Measurements from ENCODE around the gene HOXA10.

Gene HOXA10

GRCh38 chr7:27202018-27202861 is 28.1 kb upstream of the HOXA10 start:
- TF ChIP-seq, protein P1, sequence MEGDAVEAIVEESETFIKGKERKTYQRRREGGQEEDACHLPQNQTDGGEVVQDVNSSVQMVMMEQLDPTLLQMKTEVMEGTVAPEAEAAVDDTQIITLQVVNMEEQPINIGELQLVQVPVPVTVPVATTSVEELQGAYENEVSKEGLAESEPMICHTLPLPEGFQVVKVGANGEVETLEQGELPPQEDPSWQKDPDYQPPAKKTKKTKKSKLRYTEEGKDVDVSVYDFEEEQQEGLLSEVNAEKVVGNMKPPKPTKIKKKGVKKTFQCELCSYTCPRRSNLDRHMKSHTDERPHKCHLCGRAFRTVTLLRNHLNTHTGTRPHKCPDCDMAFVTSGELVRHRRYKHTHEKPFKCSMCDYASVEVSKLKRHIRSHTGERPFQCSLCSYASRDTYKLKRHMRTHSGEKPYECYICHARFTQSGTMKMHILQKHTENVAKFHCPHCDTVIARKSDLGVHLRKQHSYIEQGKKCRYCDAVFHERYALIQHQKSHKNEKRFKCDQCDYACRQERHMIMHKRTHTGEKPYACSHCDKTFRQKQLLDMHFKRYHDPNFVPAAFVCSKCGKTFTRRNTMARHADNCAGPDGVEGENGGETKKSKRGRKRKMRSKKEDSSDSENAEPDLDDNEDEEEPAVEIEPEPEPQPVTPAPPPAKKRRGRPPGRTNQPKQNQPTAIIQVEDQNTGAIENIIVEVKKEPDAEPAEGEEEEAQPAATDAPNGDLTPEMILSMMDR (IDR thresholded peaks at IDR 0.05), result no peak

- TF ChIP-seq, protein P1 (IDR thresholded peaks at IDR 0.05), result no peak
Observed at GRCh38 chr7:27201580-27202017, 27.5 kb upstream of the HOXA10 start.

- TF ChIP-seq, protein P1 (IDR thresholded peaks at IDR 0.05), result no peak
Observed at GRCh38 chr7:27200761-27201579, 26.9 kb upstream of the HOXA10 start.

GRCh38 chr7:27199849-27200760 is 26.0 kb upstream of the HOXA10 start, which contains the start of gene HOXA13:
HOXA13 (minus strand) TSS chr7:27200091; CDS start chr7:27200077, 14 bp downstream.
- TF ChIP-seq, protein P1 (IDR thresholded peaks at IDR 0.05), result no peak

GRCh38 chr7:27198871-27199801 is 25.0 kb upstream of the HOXA10 start:
- TF ChIP-seq, protein P1 (IDR thresholded peaks at IDR 0.05), result no peak

- TF ChIP-seq, protein P1 (IDR thresholded peaks at IDR 0.05), result no peak
Observed at GRCh38 chr7:27198138-27198841, 24.2 kb upstream of the HOXA10 start.

All from LNCAP (cell line).